Middle frontal gyrus (tissue), 1 donor: Measurements from ENCODE around the gene TKTL1.
"Not testable (repeated sequence)": the region's sequence is repeated elsewhere in the genome, so short reads cannot be mapped to it uniquely, and the experiment has no call there.

Experiments used
- DNase-seq: peaks from one replicate; pipeline ENCODE4 v3.0.0-alpha.2; 2015; ENCODE audit warnings: low spot score; ENCODE audit errors: extremely low spot score

TKTL1 gene

DNA sequence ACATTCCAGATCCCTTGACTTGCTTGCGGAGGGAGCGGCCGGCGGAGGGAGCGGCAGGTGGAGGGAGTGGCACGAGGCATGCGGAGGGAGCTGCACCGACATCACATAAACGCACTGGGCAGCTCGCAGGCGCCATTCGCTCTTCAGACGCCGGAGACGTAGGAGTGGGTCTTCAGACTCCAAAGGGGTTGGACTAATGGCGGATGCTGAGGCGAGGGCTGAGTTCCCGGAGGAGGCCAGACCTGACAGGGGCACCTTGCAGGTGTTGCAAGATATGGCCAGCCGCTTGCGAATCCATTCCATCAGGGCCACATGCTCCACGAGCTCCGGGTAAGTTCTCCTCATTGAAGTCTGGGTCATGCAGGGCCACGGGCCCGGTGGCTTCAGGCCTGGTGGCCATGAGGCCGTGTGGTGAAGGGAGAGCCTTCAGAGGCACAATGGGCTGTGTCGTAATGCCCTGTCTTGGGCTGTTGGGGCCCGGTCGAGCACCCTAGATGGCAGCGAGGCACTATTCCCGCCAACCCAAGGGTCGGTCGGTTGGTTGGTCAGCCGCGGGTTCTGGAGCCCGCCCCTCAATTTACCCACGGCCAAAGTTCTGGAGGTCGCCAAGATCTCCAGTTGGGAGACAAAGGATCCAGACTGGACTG lies at the start of gene TKTL1:
Gene TKTL1, plus strand, starts transcription at position 132 of the 647 bp plus-strand sequence. Its CDS starts 65 bp downstream, at position 197.
- no peak for DNase-seq

- not testable (repeated sequence) for DNase-seq
Observed at GRCh38 chrX:154247377-154248045, 48.1 kb upstream of the TKTL1 start.

DNA sequence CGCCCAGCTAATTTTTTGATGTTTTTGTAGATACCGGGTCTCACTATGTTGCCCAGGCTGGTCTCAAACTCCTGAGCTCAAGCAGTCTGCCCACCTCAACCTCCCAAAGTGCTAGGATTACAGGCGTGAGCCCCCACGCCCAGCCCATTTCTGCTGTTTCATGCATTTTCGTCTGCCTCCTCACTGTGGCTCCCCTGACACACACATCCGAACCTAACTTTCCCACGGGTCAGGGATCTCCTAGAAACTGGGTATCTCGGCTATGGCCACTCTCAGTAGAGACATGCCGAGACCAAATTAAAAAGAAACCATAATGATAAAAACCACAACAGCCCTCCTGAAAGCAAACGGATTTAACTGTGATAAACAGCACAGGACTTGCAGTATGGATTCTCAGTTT lies 47.5 kb upstream of the TKTL1 start:
- not testable (repeated sequence) for DNase-seq

DNA sequence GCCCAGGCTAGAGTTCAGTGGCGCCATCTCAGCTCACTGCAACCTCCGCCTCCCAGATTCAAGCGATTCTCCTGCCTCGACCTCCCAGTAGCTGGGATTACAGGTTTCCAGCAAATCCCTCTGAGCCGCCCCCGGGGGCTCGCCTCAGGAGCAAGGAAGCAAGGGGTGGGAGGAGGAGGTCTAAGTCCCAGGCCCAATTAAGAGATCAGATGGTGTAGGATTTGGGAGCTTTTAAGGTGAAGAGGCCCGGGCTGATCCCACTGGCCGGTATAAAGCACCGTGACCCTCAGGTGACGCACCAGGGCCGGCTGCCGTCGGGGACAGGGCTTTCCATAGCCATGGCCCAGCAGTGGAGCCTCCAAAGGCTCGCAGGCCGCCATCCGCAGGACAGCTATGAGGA lies 38.3 kb upstream of the TKTL1 start, which contains the start of gene OPN1MW3:
Gene OPN1MW3, plus strand, starts transcription at position 301 of the 400 bp plus-strand sequence. Its CDS starts 38 bp downstream, at position 339.
- DNase-seq, result not testable (repeated sequence)

DNA sequence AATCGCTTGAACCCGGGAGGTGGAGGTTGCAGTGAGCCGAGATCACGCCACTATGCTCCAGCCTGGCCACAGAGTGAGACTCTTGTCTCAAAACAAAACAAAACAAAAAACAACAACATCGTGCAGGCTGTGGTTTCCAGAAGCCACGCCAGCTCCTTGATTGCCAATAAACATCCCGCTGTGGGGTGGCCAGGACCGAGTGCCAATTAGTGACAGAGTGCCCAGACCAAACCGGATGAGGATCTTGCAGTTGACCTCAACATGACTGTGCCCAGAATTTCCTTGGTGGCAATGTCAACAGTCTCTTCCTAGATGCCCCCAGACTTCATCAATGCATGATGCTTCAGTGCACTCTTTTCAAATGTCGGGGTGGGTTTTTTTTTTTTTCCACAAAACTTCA lies 36.9 kb upstream of the TKTL1 start:
- DNase-seq, result not testable (repeated sequence)

- not testable (repeated sequence) for DNase-seq
Observed at GRCh38 chrX:154263072-154263471, 32.5 kb upstream of the TKTL1 start.

DNA sequence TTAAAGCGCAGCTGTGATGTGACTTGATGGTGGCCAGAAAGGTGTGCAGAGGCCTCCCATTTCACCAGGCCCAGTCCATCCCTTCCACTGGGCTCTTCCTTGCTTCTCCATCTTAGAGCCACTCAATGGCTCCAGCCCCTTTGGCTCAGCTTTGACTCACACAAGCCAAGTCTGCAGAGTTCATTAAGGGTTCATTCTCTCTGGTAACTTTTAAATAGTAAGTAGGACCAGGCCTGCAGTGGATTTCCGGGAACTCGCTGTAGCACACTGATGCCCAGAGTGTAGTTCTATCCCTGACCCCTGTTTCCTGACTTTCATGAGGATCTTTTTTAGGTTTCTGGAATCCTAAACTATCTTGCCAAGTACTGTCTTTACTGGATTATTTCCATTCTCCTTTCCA lies 26.4 kb upstream of the TKTL1 start:
- DNase-seq, result not testable (repeated sequence)

- DNase-seq, result not testable (repeated sequence)
Observed at GRCh38 chrX:154284489-154285338, 10.9 kb upstream of the TKTL1 start.

DNA sequence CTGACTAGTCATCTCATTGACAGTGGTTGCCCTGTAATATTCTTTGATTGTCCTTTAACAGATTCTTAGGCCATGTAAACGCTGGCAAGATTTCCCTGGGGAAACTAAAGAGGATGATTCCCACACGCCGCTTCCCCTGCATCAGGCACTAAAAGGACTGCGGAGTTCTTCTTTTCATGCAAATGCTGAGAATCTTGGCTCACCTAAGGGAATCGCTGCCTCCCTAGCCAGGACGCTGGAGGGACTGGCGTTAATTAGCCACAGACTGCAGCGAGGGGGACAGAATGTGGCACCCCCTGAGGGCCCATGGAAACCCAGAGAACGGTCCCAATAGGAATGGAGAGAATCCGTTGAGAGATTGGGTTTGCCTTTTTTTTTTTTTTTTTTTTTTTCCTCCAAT lies 9.2 kb upstream of the TKTL1 start:
- not testable (repeated sequence) for DNase-seq

DNA sequence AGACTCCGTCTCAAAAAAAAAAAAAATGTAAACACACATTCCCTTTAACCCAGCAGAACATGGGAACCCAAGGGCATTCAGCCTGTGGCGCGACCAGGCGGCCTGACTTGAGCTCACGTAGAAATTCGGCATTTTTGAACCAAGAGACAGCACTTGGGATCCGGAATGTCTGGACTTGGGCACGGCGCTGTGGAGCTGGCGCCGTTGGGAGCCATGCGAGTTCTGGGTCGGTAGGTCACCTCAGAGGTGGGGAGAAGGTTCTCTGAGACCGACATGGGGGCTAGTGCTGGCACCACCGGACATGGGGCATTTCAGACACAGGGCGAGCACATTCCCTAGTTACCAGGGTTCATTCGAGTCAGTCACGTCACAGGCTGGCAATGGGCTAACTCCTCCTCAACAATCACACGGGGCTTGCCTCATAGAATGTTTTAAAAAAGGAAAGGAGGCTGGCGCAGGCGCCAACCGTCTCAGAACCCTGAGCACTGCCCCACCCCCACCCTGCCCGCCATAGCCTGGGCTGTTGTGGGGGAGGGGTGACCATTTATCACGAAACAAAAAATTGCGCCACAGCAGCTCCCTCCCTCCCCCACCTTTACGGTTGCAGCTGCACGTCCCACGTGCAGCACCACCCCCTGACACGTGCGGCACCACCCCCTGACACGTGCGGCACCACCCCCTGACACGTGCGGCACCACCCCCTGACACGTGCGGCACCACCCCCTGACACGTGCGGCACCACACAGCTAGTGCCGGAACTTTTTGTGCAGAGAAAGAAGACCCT lies 612 bp upstream of the TKTL1 start, which contains the start of gene TEX28:
Gene TEX28, minus strand, starts transcription at position 334 of the 784 bp plus-strand sequence. CDS start 3,007 bp downstream, outside the sequence.
- DNase-seq, result no peak

GRCh38 chrX:154296731-154297130 lies 1.1 kb downstream of the TKTL1 start:
- no peak for DNase-seq

DNA sequence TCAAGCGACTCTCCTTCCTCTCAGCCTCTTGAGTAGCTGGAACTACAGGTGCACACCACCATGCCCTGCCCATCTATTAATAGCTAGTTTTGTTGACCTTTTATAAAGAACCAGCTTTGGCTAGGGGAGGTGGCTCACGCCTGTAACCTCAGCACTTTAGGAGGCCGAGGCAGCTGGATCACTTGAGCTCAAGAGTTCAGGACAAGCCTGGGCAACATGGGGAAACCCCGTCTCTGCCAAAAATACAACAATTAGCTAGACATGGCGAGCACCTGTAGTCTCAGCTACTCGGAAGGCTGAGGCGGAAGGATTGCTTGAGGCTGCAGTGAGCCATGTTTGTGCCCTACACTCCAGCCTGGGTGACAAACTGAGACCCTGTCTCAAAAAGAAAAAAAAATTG lies 2.7 kb downstream of the TKTL1 start:
- DNase-seq, result no peak

DNA sequence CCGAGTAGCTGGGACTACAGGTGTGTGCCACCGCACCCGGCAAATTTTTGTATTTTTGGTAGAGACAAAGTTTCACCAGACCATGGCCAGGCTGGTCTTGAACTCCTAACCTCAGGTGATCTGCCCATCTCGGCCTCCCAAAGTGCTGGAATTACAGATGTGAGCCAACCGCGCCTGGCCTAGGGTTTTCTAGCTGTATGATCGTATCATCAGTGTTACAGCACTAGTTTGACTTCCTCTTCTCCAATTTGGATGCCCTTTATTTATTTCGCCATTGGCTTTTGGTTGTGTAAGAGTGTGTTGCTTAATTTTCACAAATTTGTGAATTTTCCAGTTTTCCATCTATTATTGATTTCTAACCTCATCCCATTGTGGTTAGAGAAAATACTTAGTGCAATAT lies 5.2 kb downstream of the TKTL1 start:
- no peak for DNase-seq

DNA sequence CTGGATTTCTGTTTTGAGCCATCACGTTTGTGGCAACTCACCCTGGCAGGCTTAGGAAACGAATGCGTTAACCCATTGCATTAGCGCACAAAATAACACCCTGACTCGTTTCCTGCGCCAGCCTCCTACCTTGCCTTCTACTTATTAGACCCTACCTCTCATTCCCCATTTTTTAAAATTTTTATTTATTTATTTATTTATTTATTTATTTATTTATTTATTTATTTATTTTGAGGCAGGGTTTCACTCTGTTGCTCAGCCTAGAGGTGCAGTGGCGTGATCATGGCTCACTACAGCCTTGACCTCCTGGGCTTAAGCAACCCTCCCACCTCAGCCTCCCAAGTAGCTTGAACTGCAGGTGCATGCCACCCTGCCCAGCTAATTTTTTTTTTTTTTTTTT lies 7.4 kb downstream of the TKTL1 start:
- DNase-seq, result not testable (repeated sequence)

DNA sequence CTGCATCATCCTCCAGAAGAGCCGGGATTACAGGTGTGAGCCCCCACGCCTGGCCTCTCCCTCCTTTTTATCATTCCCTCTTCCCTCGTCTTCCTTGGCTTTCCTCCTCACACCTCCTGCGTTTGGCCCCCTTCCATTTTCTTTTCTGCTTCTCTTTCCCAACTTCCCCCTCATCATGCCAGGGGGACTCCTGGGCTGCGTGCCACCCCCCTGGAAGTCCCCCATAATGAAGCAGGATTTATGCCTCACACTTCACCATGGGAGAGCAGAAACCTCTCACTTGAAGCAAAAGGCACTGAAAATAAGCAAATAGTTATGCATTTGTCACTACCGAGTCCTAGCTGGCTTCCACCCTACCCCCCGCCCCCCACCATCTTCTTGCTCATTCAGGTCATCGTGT lies 7.9 kb downstream of the TKTL1 start:
- DNase-seq, result no peak

DNA sequence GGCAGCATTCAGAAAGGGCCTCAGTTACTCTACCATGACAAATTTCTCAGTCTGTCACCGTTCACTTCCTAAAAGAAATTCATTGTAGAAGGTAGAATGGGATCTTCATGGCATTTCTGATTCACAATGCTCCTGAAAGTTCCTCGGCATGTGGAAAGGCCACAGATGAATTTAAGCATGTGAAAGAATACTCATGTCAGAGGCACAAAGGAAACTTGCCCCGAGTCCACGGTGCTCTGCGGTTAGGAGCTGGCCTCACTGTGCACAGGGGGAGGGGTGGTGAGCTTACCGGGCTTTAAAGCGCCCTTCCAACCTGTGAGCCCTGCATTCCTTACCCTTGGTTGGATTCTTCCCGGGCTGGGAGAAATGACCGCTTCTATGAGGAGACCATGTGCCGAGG lies 9.3 kb downstream of the TKTL1 start:
- no peak for DNase-seq

GRCh38 chrX:154305541-154306205 lies 10.1 kb downstream of the TKTL1 start:
- DNase-seq, result no peak

- no peak for DNase-seq
Observed at GRCh38 chrX:154307202-154307601, 11.6 kb downstream of the TKTL1 start.

- no peak for DNase-seq
Observed at GRCh38 chrX:154308108-154308946, 12.7 kb downstream of the TKTL1 start.
